PC-9 (cell line): ENCODE data around the gene B3GNT5. TPM values are rescaled to one million over a fixed set of nuclear protein-coding genes. Genes with fewer than 3 reads are reported as not detected.

Experiments
- BruUV-seq: library from RNA; stranded (reverse); fragments of 400-500 nt; replicated peaks from 2 replicates; lab custom pipeline; 2021; lab: Mats Ljungman, UMichigan
- CTCF ChIA-PET: fragments of 300-600 bp; sonication (Branson Sonifier 250); formaldehyde crosslinking; loops from one replicate; lab custom pipeline; 2022; ENCODE audit warnings: antibody characterized with exemption; lab: Charles Lee
- POLR2A ChIA-PET: fragments of 300-600 bp; sonication (Branson Sonifier 250); formaldehyde crosslinking; loops from one replicate; lab custom pipeline; 2022; ENCODE audit warnings: antibody characterized with exemption; ENCODE audit not compliant: unreplicated experiment; lab: Charles Lee
- DNase-seq, 2 experiments: peaks; one replicate each; pipeline versions ENCODE4 v3.0.0 to v3.0.0-alpha.2; 2015 to 2022; ENCODE audit warnings: mixed read lengths in 1 of 2
- H2AFZ ChIP-seq: fragments of 200-600 bp; sonication (generic); 2 replicates; pipeline ENCODE4 v1.8.1; 2017; ENCODE audit warnings: antibody characterized with exemption
- H3F3A ChIP-seq: fragments of 200-600 bp; sonication (generic); 2 replicates; pipeline ENCODE4 v1.8.1; 2017; ENCODE audit warnings: antibody characterized with exemption, mild to moderate bottlenecking, low read depth; ENCODE audit not compliant: insufficient read depth
- H3K27ac ChIP-seq: fragments of 200-600 bp; sonication (generic); 2 replicates; pipeline ENCODE4 v1.6.1; 2016; ENCODE audit warnings: mixed run types
- H3K27me3 ChIP-seq: fragments of 200-600 bp; sonication (generic); 2 replicates; pipeline ENCODE4 v1.6.1; 2016; ENCODE audit warnings: low read depth, mixed run types; ENCODE audit not compliant: insufficient read depth
- H3K36me3 ChIP-seq: fragments of 200-600 bp; sonication (generic); 2 replicates; pipeline ENCODE4 v1.6.1; 2016; ENCODE audit warnings: low read depth, mixed run types
- H3K4me1 ChIP-seq: fragments of 200-600 bp; sonication (generic); replicated peaks from 2 replicates; pipeline ENCODE4 v1.6.1; 2016; ENCODE audit warnings: mixed run types; ENCODE audit not compliant: insufficient read depth
- H3K4me2 ChIP-seq: fragments of 200-600 bp; sonication (generic); 2 replicates; pipeline ENCODE4 v1.6.1; 2017; ENCODE audit warnings: mixed run types
- H3K4me3 ChIP-seq: fragments of 200-600 bp; sonication (generic); 2 replicates; pipeline ENCODE4 v1.6.1; 2016; ENCODE audit warnings: mixed run types
- H3K79me2 ChIP-seq: fragments of 200-600 bp; sonication (generic); 2 replicates; pipeline ENCODE4 v1.6.1; 2017; ENCODE audit warnings: low read depth, mixed run types
- H3K9me2 ChIP-seq: fragments of 200-600 bp; sonication (generic); 2 replicates; pipeline ENCODE4 v1.8.1; 2017; ENCODE audit warnings: mild to moderate bottlenecking; ENCODE audit not compliant: insufficient read depth
- H3K9me3 ChIP-seq: fragments of 200-600 bp; sonication (generic); 2 replicates; pipeline ENCODE4 v1.8.1; 2016; ENCODE audit warnings: low read depth; ENCODE audit not compliant: insufficient read depth
- H4K20me1 ChIP-seq: fragments of 200-600 bp; sonication (generic); 2 replicates; pipeline ENCODE4 v1.8.1; 2017; ENCODE audit not compliant: insufficient read depth
- CTCF ChIP-seq: fragments of 200-600 bp; sonication (generic); conservative IDR thresholded peaks from 2 replicates; pipeline ENCODE4 v1.6.1; 2017; ENCODE audit warnings: mixed run types, antibody characterized with exemption, mild to moderate bottlenecking, moderate library complexity
- EZH2 ChIP-seq: fragments of 200-600 bp; sonication (generic); IDR thresholded peaks from 2 replicates; pipeline ENCODE4 v1.8.0; 2017; ENCODE audit warnings: antibody characterized with exemption, low read depth
- intact Hi-C: fragments of 100-400 bp; cut with micrococcal nuclease; formaldehyde crosslinking; loops from one replicate; pipeline ENCODE4 v1.10.0; 2022; ENCODE audit not compliant: unreplicated experiment
- total RNA-seq: library from RNA; stranded (reverse); gene quantifications from 2 replicates; pipeline ENCODE4 v1.2.3, GENCODE V29; 2021

Gene B3GNT5
- total RNA-seq, 1 experiment from 2014 or later, result 30.7 TPM

GRCh38 chr3:183259621-183260020 lies 6.6 kb downstream of the B3GNT5 start:
- Histone ChIP-seq H4K20me1 (peaks cover 4% of the 10 kb centered on the region; the same call in 1 of the 2 replicates), H3K27me3 (no peaks in the 10 kb centered on the region), H3K9me2 (no peaks in the 10 kb centered on the region), H3K27ac (no peak overlapping the region), H3K4me1 (peaks cover 52% of the 10 kb centered on the region), H3K79me2 (peaks cover 98% of the 10 kb centered on the region), H2AFZ (no peak overlapping the region), H3F3A (peaks cover 31% of the 10 kb centered on the region), H3K4me3 (no peak overlapping the region), H3K4me2 (no peak overlapping the region), H3K36me3 (peaks cover 25% of the 10 kb centered on the region), H3K9me3 (no peaks in the 10 kb centered on the region)
- TF ChIP-seq EZH2 (no peak), CTCF (no peak)
- ChIA-PET CTCF (no interaction called here), POLR2A (no interaction called here)
- BruUV-seq, result no TSS peak
- intact Hi-C loops, result no loop called here
- DNase-seq, result no peak

GRCh38 chr3:183260167-183260904 lies 7.3 kb downstream of the B3GNT5 start:
- H3K4me3 ChIP-seq, result no peak overlapping the region
- peaks cover 31% of the 10 kb centered on the region for H3F3A ChIP-seq
- 0 out of 2 replicates have a peak overlapping the region, but pooled peaks have one; percentile 3 for H3K27ac ChIP-seq
- intact Hi-C loops, result no loop called here
- no peaks in the 10 kb centered on the region for H3K27me3 ChIP-seq
- ChIA-PET CTCF (interaction anchor here (0.7 kb wide), 1 partner anchor 22 kb away, joined by 4 read pairs; no protein-coding TSS in a partner anchor), POLR2A (interaction anchor here (0.7 to 1.0 kb wide), 2 partner anchors 12 to 25 kb away, joined by 4 to 15 read pairs; no protein-coding TSS in a partner anchor)
- no peaks in the 10 kb centered on the region for H3K9me3 ChIP-seq
- no peaks in the 10 kb centered on the region for H3K9me2 ChIP-seq
- peaks cover 55% of the 10 kb centered on the region for H3K4me1 ChIP-seq
- H2AFZ ChIP-seq, result no peak overlapping the region
- H3K36me3 ChIP-seq, result peaks cover 30% of the 10 kb centered on the region
- BruUV-seq, result no TSS peak
- 0 out of 2 replicates have a peak overlapping the region, but pooled peaks have one; percentile 0 for H3K4me2 ChIP-seq
- TF ChIP-seq CTCF, result no peak
- no peak for TF ChIP-seq EZH2
- peaks cover 4% of the 10 kb centered on the region; the same call in 1 of the 2 replicates for H4K20me1 ChIP-seq
- DNase-seq, result no peak
- H3K79me2 ChIP-seq, result peaks cover 98% of the 10 kb centered on the region

GRCh38 chr3:183261151-183261724 lies 8.2 kb downstream of the B3GNT5 start:
- intact Hi-C loops, result no loop called here
- TF ChIP-seq EZH2 (no peak), CTCF (no peak)
- BruUV-seq, result no TSS peak
- no peak for DNase-seq
- Histone ChIP-seq H3K4me1 (peaks cover 55% of the 10 kb centered on the region), H3K36me3 (peaks cover 28% of the 10 kb centered on the region), H3F3A (peaks cover 38% of the 10 kb centered on the region), H3K27ac (0 out of 2 replicates have a peak overlapping the region, but pooled peaks have one; percentile 3), H3K9me2 (no peaks in the 10 kb centered on the region), H3K9me3 (no peaks in the 10 kb centered on the region), H4K20me1 (peaks cover 4% of the 10 kb centered on the region; the same call in 1 of the 2 replicates), H3K27me3 (no peaks in the 10 kb centered on the region), H3K4me2 (0 out of 2 replicates have a peak overlapping the region, but pooled peaks have one; percentile 0), H3K79me2 (peaks cover 96% of the 10 kb centered on the region), H3K4me3 (no peak overlapping the region), H2AFZ (no peak overlapping the region)
- ChIA-PET CTCF (no interaction called here), POLR2A (interaction anchor here (0.5 to 1.0 kb wide), 3 partner anchors 11 to 521 kb away, joined by 4 to 15 read pairs (median 11); no protein-coding TSS in a partner anchor)
